ENCODE measurements around the gene LEAP2. TPM values are rescaled to one million over a fixed set of nuclear protein-coding genes. Genes with fewer than 3 reads are reported as not detected.
A peak's percentile ranks its signal among the peaks of the same experiment; 100 is the strongest.

LEAP2 gene
- total RNA-seq, 2 experiments from 2014 or later: 2.5 to 3.1 TPM

DNA sequence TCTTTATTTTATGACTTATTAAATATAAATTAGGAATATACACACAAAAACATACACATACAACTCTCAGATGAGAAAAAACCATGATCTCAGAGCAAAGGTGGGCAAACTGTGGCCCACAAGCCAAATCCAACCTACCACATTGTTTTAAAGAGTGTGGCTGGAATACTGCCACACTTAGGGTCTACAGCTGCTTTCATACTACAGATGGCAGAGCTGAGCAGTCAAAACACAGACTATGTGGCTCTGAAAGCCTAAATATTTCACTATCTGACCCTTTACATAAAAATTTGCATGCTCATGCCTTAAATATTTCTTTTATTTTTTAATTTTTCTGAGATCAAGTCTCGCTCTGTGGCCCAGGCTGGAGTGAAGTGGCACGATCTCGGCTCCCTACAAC is 28.3 kb downstream of the LEAP2 start:
- ChIA-PET CTCF (no interaction called here), POLR2A (no interaction called here)
- intact Hi-C loops (cut with DNase I, micrococcal nuclease): no loop called here
- ATAC-seq: no peak
- no peak for DNase-seq
- Mint-ChIP-seq H3K4me3 (no peak overlapping the region), H3K27me3 (no peaks in the 10 kb centered on the region), H3K27ac (no peak overlapping the region), H3K36me3 (ENCODE audit: low read depth) (peaks cover 20% of the 10 kb centered on the region), H3K4me1 (peaks cover 15% of the 10 kb centered on the region), H3K9me3 (ENCODE audit: low read depth) (no peaks in the 10 kb centered on the region)

GRCh38 chr5:132905938-132906337 is 32.5 kb downstream of the LEAP2 start:
- Mint-ChIP-seq H3K36me3 (ENCODE audit: low read depth) (peaks cover 16% of the 10 kb centered on the region), H3K4me3 (no peak overlapping the region), H3K27me3 (no peaks in the 10 kb centered on the region), H3K4me1 (peaks cover 20% of the 10 kb centered on the region), H3K27ac (peak overlapping the region; percentile 35), H3K9me3 (ENCODE audit: low read depth) (no peaks in the 10 kb centered on the region)
- ChIA-PET POLR2A (interaction anchor here (0.6 kb wide), 1 partner anchor 38 kb away, joined by 3 read pairs; no protein-coding TSS in a partner anchor), CTCF (interaction anchor here (0.9 to 1.6 kb wide), 6 partner anchors 10 to 94 kb away, joined by 3 to 4 read pairs (median 3); partner anchors contain the start of gene AFF4)
- intact Hi-C loops (cut with DNase I, micrococcal nuclease): no loop called here
- no peak for ATAC-seq
- DNase-seq: no peak

- Mint-ChIP-seq H3K36me3 (ENCODE audit: low read depth) (peaks cover 20% of the 10 kb centered on the region), H3K27me3 (no peaks in the 10 kb centered on the region), H3K9me3 (ENCODE audit: low read depth) (no peaks in the 10 kb centered on the region), H3K4me3 (no peak overlapping the region), H3K4me1 (peaks cover 20% of the 10 kb centered on the region), H3K27ac (no peak overlapping the region)
- ATAC-seq: no peak
- intact Hi-C loops (cut with DNase I, micrococcal nuclease): no loop called here
- ChIA-PET CTCF (interaction anchor here (0.7 kb wide), 1 partner anchor 88 kb away, joined by 4 read pairs; no protein-coding TSS in a partner anchor), POLR2A (interaction anchor here (0.7 kb wide), 1 partner anchor 34 kb away, joined by 3 read pairs; the partner anchor contains the start of gene LEAP2)
- DNase-seq: no peak
Observed at GRCh38 chr5:132907161-132907560, 33.7 kb downstream of the LEAP2 start.

GRCh38 chr5:132909702-132910101 is 36.2 kb downstream of the LEAP2 start:
- intact Hi-C loops (cut with DNase I, micrococcal nuclease): no loop called here
- H3K27ac Mint-ChIP-seq: no peak overlapping the region
- no peak overlapping the region for H3K4me3 Mint-ChIP-seq
- no peaks in the 10 kb centered on the region for H3K27me3 Mint-ChIP-seq
- CTCF ChIA-PET: no interaction called here
- no peaks in the 10 kb centered on the region for H3K9me3 Mint-ChIP-seq (ENCODE audit: low read depth)
- H3K4me1 Mint-ChIP-seq: peaks cover 20% of the 10 kb centered on the region
- no peak for DNase-seq
- POLR2A ChIA-PET: no interaction called here
- H3K36me3 Mint-ChIP-seq (ENCODE audit: low read depth): peaks cover 21% of the 10 kb centered on the region
- ATAC-seq: no peak

DNA sequence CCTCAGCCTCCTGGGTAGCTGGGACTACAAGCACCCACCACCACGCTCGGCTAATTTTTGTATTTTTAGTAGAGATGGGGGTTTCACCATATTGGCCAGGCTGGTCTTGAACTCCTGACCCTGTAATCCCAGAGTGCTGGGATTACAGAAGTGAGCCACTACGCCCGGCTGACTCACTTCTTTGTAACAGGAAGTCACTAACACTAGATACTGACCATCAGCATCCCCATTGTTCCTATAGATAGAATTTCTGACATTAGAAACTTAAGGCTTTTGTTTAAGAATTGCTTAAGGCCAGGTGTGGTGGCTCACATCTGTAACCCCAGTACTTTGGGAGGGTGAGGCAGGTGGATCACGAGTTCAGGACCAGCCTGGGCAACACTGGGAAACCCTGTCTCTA is 42.2 kb downstream of the LEAP2 start:
- intact Hi-C loops (cut with DNase I, micrococcal nuclease): no loop called here
- H3K4me1 Mint-ChIP-seq: no peaks in the 10 kb centered on the region
- ChIA-PET POLR2A (no interaction called here), CTCF (no interaction called here)
- no peaks in the 10 kb centered on the region for H3K27me3 Mint-ChIP-seq
- no peak overlapping the region for H3K4me3 Mint-ChIP-seq
- H3K27ac Mint-ChIP-seq: no peak overlapping the region
- no peak for DNase-seq
- peaks cover 18% of the 10 kb centered on the region for H3K36me3 Mint-ChIP-seq (ENCODE audit: low read depth)
- ATAC-seq: no peak
- no peaks in the 10 kb centered on the region for H3K9me3 Mint-ChIP-seq (ENCODE audit: low read depth)

GRCh38 chr5:132916086-132916485 is 42.6 kb downstream of the LEAP2 start:
- intact Hi-C loops (cut with DNase I, micrococcal nuclease): no loop called here
- Mint-ChIP-seq H3K4me3 (no peak overlapping the region), H3K27me3 (no peaks in the 10 kb centered on the region), H3K36me3 (ENCODE audit: low read depth) (peaks cover 19% of the 10 kb centered on the region), H3K27ac (no peak overlapping the region), H3K9me3 (ENCODE audit: low read depth) (no peaks in the 10 kb centered on the region), H3K4me1 (no peaks in the 10 kb centered on the region)
- ATAC-seq (no peak), DNase-seq (no peak)
- ChIA-PET CTCF (no interaction called here), POLR2A (no interaction called here)

Other genes starting within 250 kb of the LEAP2 start
- 1 to 10 TPM; 3.9 to 5.5 TPM for gene IL13, start 215.5 kb upstream of the LEAP2 start, total RNA-seq
- gene IL4, start 199.7 kb upstream of the LEAP2 start, total RNA-seq: under 1 TPM; 0.32 to 0.77 TPM
- gene KIF3A, start 136.1 kb upstream of the LEAP2 start, total RNA-seq: 10 to 100 TPM in 1 of 2 experiments, 1 to 10 TPM in 1; 7.1 to 10.6 TPM
- 1 to 10 TPM; 4.3 to 4.6 TPM for gene CCNI2, start 126.2 kb upstream of the LEAP2 start, total RNA-seq
- 10 to 100 TPM; 18.6 to 19.9 TPM for gene SEPTIN8, start 96.4 kb upstream of the LEAP2 start, total RNA-seq
- under 1 TPM in 1 of 2 experiments, not detected in 1; 0.05 TPM for gene SOWAHA, start 60.4 kb upstream of the LEAP2 start, total RNA-seq
- gene SHROOM1, start 43.0 kb upstream of the LEAP2 start, total RNA-seq: under 1 TPM; 0.63 to 0.89 TPM
- gene GDF9, start 7.2 kb upstream of the LEAP2 start, total RNA-seq: under 1 TPM; 0.41 to 0.69 TPM
- gene UQCRQ, start 7.0 kb upstream of the LEAP2 start, total RNA-seq: 100 to 1,000 TPM; 299 to 537 TPM
- 10 to 100 TPM; 20.9 to 29.3 TPM for gene AFF4, start 90.0 kb downstream of the LEAP2 start, total RNA-seq
- 10 to 100 TPM; 25.7 to 32.2 TPM for gene ZCCHC10, start 152.9 kb downstream of the LEAP2 start, total RNA-seq
- gene HSPA4, start 178.3 kb downstream of the LEAP2 start, total RNA-seq: 100 to 1,000 TPM; 243 to 268 TPM

Data from activated CD4-positive, alpha-beta T cell treated with anti-CD3 and anti-CD28 coated beads for 36 hours (primary cell).